ENCODE results near the gene CCDC88C.
"Not testable (repeated sequence)": the region's sequence is repeated elsewhere in the genome, so short reads cannot be mapped to it uniquely, and the experiment has no call there.

Gene CCDC88C

DNA sequence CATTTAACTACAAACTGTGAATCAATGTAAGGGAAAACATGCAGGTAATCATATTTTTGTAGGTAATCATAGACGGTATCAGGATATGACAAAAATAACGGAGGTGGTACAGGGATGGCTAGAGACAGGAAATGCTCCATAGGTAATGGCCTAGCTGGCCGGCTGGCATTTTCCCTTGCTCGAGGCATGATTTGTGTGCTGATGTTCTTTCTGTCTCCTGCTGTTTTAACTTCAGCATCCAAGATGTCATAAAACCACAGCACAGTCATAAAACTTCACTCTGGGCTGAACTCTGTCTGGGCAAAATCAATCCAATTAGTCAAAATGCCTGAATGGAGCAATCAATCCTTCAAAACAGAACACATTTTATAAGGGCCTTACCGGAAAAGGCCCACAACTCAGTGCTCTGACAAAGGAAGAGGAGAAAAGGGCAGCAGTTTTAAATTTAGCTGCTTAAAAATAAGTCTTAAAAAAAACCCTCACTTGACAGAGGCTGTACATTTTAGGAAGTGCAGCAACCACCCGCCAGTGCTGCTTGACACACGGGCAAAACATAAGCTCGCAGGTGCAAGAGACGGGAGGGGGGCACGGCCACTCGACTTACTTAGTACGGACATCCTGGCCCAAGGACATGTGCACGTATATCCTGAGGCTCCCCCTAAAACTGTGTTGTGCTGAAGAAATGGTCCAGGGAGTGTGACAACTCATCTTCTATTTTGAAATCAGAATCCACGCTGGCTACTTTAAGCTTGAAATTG is 132.7 kb downstream of the CCDC88C start:
- no peak for DNase-seq

DNA sequence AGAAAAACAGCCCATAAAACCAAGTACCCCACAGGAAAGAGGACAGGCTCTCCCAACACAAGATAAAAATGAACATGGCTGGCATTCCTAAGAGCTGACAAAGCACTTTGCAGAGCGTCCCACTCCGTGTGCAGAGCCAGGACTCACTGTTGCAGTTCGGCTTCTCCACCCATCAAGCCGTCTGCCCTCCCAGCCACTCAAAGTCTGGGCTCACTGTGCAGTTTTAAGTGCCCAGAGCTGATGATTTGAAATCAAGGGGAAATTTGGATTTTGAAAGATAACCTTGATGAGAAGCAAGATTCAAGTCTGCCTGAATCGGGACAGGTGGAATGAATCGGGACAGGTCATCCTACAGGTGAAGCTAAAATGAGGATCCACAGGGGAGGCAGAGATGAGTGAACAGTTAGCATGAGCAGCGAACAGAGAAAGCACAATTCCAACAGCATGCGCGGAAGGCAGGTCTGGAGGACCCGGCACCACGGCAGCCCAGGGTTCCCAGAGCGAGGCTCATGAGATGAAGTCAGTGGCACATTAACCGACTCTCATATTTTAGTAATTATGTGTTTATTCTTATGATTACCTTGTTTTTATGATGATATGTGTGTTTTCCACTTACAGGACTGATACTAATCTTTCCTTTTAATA is 133.4 kb downstream of the CCDC88C start:
- no peak for DNase-seq

DNA sequence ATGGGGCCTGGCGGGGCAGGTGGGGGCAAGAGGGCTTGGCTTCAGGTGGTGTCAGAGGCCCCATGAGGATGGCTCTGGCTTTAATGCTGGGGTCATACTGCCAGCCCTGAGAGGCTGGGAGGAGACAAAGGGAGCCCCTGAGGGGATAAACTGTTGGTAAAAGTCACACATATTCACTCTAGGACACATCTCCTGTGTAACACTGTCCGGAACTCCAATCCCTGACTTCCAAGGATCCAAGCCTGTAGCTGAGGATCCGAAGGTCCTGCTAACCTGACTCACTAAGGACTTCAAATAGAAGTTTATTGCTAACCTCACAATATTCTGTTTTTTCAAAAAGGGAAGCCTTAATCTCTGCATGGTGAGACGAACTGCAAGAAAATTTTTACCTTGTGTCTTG is 134.0 kb downstream of the CCDC88C start:
- no peak for DNase-seq

DNA sequence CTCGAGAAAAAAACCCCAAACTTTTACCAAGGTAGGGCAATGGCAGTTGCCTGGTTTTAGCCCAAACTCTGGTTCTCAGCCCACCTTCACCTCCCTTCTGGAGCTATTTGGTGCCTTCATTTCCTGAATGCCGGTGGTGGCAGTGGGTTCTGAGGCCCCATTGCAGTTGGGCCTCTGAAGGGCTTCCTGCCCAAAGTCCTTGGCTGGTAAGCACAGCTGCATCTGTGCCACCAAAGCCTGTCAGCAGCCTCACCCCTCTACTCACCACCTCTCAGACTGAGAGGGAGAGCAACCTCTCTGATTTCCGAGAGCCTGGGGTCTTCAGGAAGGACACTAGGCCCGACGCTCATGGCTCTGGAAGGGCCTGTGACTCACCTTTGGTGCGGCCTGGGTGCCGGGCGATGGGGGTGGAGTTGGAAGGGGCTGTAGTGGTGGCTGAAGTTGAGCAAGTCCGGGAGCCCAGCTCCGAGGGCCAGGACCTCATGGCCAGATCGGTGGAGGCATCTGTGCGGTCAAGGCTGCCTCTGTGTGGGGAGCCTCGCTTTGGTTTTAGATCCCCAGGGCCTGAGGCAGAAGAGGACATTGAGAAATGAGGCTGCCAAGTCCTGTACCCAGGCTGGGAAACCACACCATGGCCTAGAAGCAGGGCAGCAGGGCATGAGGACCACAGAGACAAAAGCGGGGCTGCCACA is 134.5 kb downstream of the CCDC88C start:
- no peak for DNase-seq

GRCh38 chr14:91281346-91281745 is 136.3 kb downstream of the CCDC88C start:
- DNase-seq: no peak

GRCh38 chr14:91280129-91280528 is 137.5 kb downstream of the CCDC88C start:
- DNase-seq: no peak

DNA sequence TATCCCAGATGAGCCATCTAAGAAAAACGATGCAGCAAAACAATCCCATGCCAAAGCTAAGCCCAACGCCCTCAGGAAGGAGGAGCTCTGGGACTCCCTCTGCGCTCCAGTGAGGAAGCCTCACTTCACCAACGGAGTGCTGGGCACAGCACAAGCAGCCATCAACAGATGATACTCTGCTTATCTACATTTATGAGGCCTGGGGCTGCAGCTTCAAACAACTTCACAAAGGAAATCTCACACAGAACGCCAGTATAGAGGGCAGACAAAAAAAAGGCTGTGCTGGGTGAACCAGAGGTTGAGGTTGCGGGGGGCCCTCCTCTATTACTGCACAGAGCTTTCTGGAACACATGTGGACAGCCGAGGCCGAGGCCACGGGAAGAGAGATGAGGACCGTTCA is 138.3 kb downstream of the CCDC88C start:
- no peak for DNase-seq

GRCh38 chr14:91278383-91278715 is 139.3 kb downstream of the CCDC88C start:
- DNase-seq: no peak

- DNase-seq: no peak
These were observed 139.9 kb downstream of the CCDC88C start for GRCh38 chr14:91277546-91278382.

DNA sequence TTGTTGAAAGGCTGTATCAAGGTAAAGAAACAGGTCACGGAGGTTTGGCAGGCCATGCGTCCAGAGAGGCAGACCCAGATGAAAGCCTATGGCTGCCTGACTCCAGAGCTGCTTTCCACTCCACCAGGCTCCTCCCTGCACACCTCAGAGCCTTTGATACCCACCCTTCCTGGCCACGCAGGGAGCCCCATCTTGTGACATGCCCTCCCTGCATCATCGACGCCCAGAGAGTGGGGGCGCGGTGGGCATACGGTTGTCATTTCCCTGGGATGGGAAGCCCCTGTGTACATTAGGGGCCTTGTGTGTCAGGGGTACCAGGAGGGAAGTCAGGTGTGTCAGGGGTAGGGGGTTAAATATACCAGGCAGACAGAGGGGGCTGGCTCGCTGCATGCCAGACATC is 142.8 kb downstream of the CCDC88C start:
- DNase-seq: no peak

- DNase-seq: no peak
These were observed 143.7 kb downstream of the CCDC88C start for GRCh38 chr14:91273885-91274273.

- no peak for DNase-seq
These were observed 144.2 kb downstream of the CCDC88C start for GRCh38 chr14:91273273-91273884.

GRCh38 chr14:91272341-91273272 is 145.0 kb downstream of the CCDC88C start:
- no peak for DNase-seq

DNA sequence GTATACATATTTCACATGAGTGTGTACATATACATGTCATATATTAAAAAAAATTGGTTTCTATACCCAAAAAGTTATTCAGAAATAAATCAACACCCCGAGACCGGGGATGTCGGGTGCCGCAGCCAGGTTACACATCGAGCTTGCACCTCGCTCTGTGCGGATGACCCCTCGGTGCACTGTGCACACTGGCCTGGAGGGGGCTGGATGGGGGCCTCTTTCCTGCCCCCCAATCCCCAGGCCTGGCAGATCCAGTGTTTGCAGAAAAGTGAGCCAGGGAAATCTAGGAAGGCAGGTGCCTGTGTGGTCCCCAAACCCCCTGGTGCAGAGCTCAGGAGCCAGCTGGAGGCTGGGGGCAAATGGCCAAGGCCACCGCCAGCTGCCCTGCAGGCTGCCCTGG is 146.0 kb downstream of the CCDC88C start:
- DNase-seq: no peak

DNA sequence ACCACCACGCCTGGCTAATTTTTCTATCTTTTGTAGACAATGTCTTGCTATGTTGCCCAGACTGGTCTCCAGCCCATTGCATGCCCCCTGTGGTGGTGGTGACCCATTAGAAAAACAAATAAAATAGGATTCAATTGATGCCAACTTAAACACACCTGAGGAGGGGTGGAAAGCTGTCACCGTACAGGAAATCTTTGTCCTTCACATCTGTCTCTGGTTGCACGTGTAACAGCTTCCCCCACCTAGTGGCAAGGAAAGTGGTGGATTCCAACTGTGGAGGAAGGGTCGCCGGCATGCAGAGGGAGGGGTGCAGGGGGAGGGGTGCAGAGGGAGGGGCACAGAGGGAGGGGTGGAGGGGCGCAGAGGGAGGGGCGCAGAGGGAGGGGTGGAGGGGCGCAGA is 147.0 kb downstream of the CCDC88C start:
- DNase-seq: no peak

- DNase-seq: no peak
These were observed 147.4 kb downstream of the CCDC88C start for GRCh38 chr14:91270188-91270587.

GRCh38 chr14:91269076-91269991 is 148.3 kb downstream of the CCDC88C start:
- DNase-seq: no peak

GRCh38 chr14:91267965-91268437 is 149.6 kb downstream of the CCDC88C start:
- DNase-seq: no peak

GRCh38 chr14:91266276-91266675 is 151.3 kb downstream of the CCDC88C start:
- not testable (repeated sequence) for DNase-seq

DNA sequence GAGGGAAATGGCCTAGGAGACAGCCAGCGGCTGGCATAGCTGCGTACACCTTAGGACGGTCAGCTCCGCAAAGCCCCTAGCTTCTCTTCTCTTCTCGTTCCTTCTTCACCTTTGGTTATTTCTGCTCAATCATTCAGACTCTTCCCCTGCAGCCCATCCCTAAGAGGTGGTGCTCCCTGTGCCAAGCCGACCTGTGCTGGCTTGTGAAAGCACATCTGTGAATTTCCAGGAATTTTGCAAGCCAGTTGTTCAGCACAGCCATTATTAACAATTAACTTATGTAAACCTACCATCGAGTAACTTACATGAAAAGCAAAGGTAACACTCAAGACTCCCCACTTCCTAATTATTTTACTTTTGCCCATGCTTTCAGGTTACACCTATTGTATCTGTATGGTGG is 152.2 kb downstream of the CCDC88C start:
- no peak for DNase-seq

All from activated gamma-delta T cell treated with Interleukin-2 at 50 U/mL for 16 hours (primary cell).